SW 1271 (cell line): ENCODE data around the gene NELL1.
"Not testable (repeated sequence)": the region's sequence is repeated elsewhere in the genome, so short reads cannot be mapped to it uniquely, and the experiment has no call there.

Source experiments
- DNase-seq, 2 experiments: peaks; one replicate each; lab custom pipeline; 2025; lab: John Stamatoyannopoulos, UW

The NELL1 gene

GRCh38 chr11:21110415-21110814 is 441.0 kb downstream of the NELL1 start:
- DNase-seq = no peak

- DNase-seq = no peak
These were observed 444.5 kb downstream of the NELL1 start for GRCh38 chr11:21113876-21114275.

GRCh38 chr11:21116009-21116408 is 446.6 kb downstream of the NELL1 start:
- no peak for DNase-seq

GRCh38 chr11:21119411-21119810 is 450.0 kb downstream of the NELL1 start:
- DNase-seq = no peak

- no peak for DNase-seq
These were observed 452.6 kb downstream of the NELL1 start for GRCh38 chr11:21121991-21122390.

- no peak for DNase-seq
These were observed 453.1 kb downstream of the NELL1 start for GRCh38 chr11:21122523-21122922.

- DNase-seq = no peak
These were observed 462.8 kb downstream of the NELL1 start for GRCh38 chr11:21132146-21132720.

GRCh38 chr11:21133244-21133643 is 463.9 kb downstream of the NELL1 start:
- DNase-seq = no peak

- DNase-seq = no peak
These were observed 464.3 kb downstream of the NELL1 start for GRCh38 chr11:21133722-21134121.

GRCh38 chr11:21137803-21138202 is 468.4 kb downstream of the NELL1 start:
- no peak for DNase-seq

GRCh38 chr11:21141557-21141956 is 472.2 kb downstream of the NELL1 start:
- not testable (repeated sequence) for DNase-seq

GRCh38 chr11:21142007-21142406 is 472.6 kb downstream of the NELL1 start:
- DNase-seq = no peak

- DNase-seq = no peak
These were observed 475.1 kb downstream of the NELL1 start for GRCh38 chr11:21144531-21144930.

- no peak for DNase-seq
These were observed 479.0 kb downstream of the NELL1 start for GRCh38 chr11:21148376-21148775.

GRCh38 chr11:21160140-21160539 is 490.8 kb downstream of the NELL1 start:
- DNase-seq = no peak

- no peak for DNase-seq
These were observed 500.3 kb downstream of the NELL1 start for GRCh38 chr11:21169639-21170038.

- DNase-seq = no peak
These were observed 504.1 kb downstream of the NELL1 start for GRCh38 chr11:21173476-21173875.

GRCh38 chr11:21174781-21175180 is 505.4 kb downstream of the NELL1 start:
- DNase-seq = no peak

- DNase-seq = no peak
These were observed 508.0 kb downstream of the NELL1 start for GRCh38 chr11:21177379-21177778.

GRCh38 chr11:21179770-21180169 is 510.4 kb downstream of the NELL1 start:
- DNase-seq = no peak

- DNase-seq = no peak
These were observed 510.8 kb downstream of the NELL1 start for GRCh38 chr11:21180182-21180581.

GRCh38 chr11:21185959-21186358 is 516.6 kb downstream of the NELL1 start:
- DNase-seq = no peak

- no peak for DNase-seq
These were observed 520.8 kb downstream of the NELL1 start for GRCh38 chr11:21190181-21190580.

GRCh38 chr11:21195995-21196394 is 526.6 kb downstream of the NELL1 start:
- no peak for DNase-seq

GRCh38 chr11:21198498-21198897 is 529.1 kb downstream of the NELL1 start:
- no peak for DNase-seq
